Measurements from ENCODE around the gene MRPL21. TPM values are rescaled to one million over a fixed set of nuclear protein-coding genes. Genes with fewer than 3 reads are reported as not detected.
"Not testable (repeated sequence)": the region's sequence is repeated elsewhere in the genome, so short reads cannot be mapped to it uniquely, and the experiment has no call there.

Gene MRPL21
- total RNA-seq, 2 donors from 2014 or later = 56.4 to 74.0 TPM

DNA sequence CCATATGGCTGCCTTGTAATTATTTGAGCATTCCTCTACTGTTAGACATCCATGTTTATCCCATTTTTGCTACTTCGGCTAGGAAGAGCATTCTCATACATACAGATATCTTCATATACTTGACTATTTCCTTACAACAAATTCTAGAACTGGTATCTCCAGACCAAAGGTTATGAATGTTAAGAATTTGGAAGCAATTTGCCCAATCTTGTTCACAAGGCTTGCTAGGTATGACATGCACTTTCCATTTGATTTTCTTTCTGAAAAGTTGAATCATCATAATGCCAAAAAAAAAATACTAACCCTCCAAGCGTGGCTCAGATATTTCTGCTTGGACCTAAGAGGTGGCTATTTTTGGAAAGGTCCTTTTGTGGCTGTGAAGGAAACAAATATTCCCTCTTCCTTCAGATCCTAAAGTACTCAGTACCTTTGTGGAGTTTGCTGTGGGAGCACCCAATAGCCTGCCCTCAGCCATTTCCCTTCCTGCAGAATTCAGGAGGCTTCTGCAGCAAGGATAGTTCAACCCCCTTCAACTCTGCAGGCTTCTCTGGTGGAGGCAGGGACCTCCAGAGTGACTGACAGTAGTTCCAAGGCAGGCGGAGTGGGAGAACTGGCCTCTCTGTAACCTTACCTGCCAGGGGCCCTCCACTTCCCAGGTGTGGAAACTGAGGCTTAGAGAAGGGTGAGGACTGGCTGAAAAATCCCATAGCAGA, 39.9 kb downstream of the MRPL21 start:
- Mint-ChIP-seq H3K4me3 (no peak overlapping the region), H3K4me1 (ENCODE audit: low read depth) (no peaks in the 10 kb centered on the region), H3K36me3 (ENCODE audit: insufficient read depth in 2 of 2) (peaks cover 0 to 2% of the 10 kb centered on the region in 2 donors), H3K27ac (no peak overlapping the region), H3K27me3 (ENCODE audit: low read depth) (peaks cover 5% of the 10 kb centered on the region), H3K9me3 (no peaks in the 10 kb centered on the region)
- ATAC-seq (replicated peaks in 1 of 2) = no peak
- no peak for DNase-seq

DNA sequence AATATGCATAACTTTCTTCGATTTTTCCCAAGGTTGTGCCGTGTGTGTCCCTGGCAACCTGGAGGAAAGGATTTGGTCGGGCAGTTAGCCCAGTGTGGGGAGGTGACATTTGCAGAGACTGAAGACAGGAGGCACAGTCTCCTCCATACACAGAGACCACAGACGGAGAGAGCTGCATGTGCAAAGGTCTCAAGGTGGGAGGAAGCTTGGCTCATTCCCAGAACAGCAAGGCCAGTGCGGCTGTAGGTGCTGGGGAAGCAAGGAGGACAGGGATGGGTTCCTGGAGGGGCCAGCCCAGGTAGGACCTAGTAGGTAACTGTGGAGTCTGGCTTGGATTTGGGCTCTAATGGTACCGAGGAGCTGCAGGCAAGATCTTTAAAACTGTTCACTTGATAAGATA, 41.2 kb downstream of the MRPL21 start:
- DNase-seq (no peak), ATAC-seq (replicated peaks in 1 of 2) (no peak)
- Mint-ChIP-seq H3K4me1 (ENCODE audit: low read depth) (no peaks in the 10 kb centered on the region), H3K27me3 (ENCODE audit: low read depth) (no peaks in the 10 kb centered on the region), H3K36me3 (ENCODE audit: insufficient read depth in 2 of 2) (peaks cover 0 to 2% of the 10 kb centered on the region in 2 donors), H3K27ac (no peak overlapping the region), H3K9me3 (no peaks in the 10 kb centered on the region), H3K4me3 (no peak overlapping the region)

DNA sequence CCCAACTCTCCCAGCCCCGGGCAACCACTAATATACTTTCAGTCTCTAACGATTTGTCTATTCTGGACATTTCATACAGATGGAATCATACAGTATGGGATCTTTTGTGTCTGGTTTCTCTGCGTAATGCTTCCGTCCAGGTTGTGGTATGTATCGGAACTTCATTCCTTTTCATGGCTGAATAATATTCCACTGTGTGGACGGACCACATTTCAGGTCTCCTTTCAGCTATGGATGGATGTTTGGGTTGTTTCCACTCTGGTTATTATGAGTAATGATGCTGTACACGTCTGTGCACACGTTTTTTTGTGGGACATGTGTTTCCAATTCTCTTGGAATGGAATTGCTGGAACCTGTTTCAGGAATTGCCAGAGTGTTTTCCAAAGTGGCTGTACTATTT, 44.5 kb downstream of the MRPL21 start:
- Mint-ChIP-seq H3K4me3 (no peak overlapping the region), H3K36me3 (ENCODE audit: insufficient read depth in 2 of 2) (peaks cover 0 to 2% of the 10 kb centered on the region in 2 donors), H3K4me1 (ENCODE audit: low read depth) (no peaks in the 10 kb centered on the region), H3K9me3 (no peaks in the 10 kb centered on the region), H3K27ac (no peak overlapping the region), H3K27me3 (ENCODE audit: low read depth) (peaks cover 4% of the 10 kb centered on the region)
- ATAC-seq (replicated peaks in 1 of 2) (no peak), DNase-seq (no peak)

DNA sequence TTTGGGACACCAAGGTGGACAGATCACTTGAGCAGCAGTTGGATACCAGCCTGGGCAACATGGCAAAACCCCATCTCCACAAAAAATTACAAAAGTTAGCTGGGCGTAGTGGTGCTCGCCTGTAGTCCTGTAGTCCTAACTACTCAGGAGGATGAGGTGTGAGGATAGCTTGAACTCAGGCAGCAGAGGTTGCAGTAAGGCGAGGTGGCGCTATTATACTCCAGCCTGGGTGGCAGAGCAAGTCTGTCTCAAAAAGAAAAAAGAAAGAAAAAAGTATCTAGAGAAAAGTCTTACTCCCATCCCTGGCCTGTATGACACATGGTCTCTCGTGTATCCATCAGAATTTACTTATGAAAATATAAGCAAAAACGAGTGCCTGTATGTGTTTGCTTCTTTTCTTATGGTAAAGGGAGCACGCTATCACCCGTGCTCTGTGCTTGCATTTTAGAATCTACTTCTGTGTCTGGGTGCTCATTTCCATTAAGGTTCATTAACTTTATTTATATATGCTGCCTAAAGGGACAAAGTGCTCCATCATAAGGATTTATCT, 46.5 kb downstream of the MRPL21 start:
- Mint-ChIP-seq H3K4me1 (ENCODE audit: low read depth) (no peaks in the 10 kb centered on the region), H3K9me3 (no peaks in the 10 kb centered on the region), H3K36me3 (ENCODE audit: insufficient read depth in 2 of 2) (no peaks in the 10 kb centered on the region), H3K27me3 (ENCODE audit: low read depth) (peaks cover 21% of the 10 kb centered on the region), H3K27ac (no peak overlapping the region), H3K4me3 (no peak overlapping the region)
- DNase-seq (no peak), ATAC-seq (replicated peaks in 1 of 2) (no peak)

DNA sequence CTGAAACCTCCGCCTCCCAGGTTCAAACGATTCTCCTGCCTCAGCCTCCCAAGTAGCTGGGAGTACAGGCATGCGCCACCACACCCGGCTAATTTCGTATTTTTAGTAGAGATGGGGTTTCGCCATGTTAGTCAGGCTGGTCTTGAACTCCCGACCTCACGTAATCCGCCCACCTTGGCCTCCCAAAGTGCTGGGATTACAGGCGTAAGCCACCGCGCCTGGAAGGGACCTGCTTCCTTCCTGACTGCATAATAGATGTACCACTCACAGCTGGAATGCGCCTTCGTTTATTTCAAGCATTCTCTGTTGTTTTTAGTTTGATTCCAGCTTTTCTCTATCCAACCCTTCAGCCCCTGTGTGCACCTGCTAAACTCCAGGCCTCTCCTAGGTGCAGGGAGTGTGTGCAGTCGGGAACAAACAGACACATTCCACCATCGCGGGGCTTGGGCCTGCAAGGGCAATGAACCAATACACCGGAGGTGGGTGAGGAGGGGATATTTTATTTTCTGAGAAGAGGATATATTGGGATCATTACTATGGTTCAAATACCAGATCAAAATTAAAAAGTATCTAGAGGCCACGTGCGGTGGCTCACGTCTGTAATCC, 47.1 kb downstream of the MRPL21 start:
- H3K36me3 Mint-ChIP-seq (ENCODE audit: insufficient read depth in 2 of 2); H3K4me1 Mint-ChIP-seq (ENCODE audit: low read depth); H3K9me3 Mint-ChIP-seq; ATAC-seq (replicated peaks in 1 of 2); DNase-seq; H3K4me3 Mint-ChIP-seq; H3K27ac Mint-ChIP-seq: not testable (repeated sequence)
- H3K27me3 Mint-ChIP-seq (ENCODE audit: low read depth) = peaks cover 21% of the 10 kb centered on the region

DNA sequence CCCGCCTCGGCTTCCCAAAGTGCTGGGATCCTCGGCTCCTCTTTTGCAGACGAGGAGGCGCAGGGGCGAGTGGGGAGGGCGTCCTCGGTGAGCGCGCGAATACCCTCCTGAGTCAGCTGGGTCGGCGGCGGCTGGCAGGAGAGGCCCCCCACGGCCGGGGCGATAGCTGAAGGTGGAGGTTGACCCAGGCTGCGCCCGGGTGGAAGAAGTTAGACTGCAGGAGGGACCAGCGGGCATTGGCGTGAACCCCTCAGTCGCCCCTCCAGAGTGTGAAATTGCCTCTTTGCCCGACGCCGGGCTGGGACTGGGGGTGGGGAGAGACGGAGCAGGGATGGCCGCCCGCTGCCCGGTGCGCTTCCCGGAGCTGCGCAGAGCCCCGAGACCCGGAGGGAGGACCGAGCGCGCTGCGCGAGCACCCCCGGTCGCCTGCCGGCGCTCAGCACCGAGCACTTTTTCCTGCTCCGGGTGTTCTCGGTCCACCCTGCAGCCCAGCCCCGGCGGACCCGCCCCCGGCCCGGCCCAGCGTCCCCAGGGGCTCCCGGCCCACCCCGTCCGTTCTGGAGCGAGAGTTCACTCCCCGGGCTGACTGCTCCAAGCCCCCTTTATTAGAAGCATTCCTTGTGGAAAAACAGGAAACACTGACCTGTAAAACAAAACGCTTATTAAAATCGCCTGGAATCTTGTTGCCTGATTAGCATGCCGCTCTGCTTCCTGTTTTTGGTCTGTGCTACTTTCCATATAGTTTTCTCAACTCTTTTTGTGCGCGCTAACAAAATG, 48.2 kb downstream of the MRPL21 start:
- Mint-ChIP-seq H3K36me3 (ENCODE audit: insufficient read depth in 2 of 2) (no peaks in the 10 kb centered on the region), H3K4me1 (ENCODE audit: low read depth) (no peaks in the 10 kb centered on the region), H3K4me3 (peak overlapping the region; percentile 70 to 74), H3K27me3 (ENCODE audit: low read depth) (peaks cover 21% of the 10 kb centered on the region), H3K27ac (no peak overlapping the region), H3K9me3 (no peaks in the 10 kb centered on the region)
- DNase-seq = peak in 1 of 2 donors; percentile 33
- peak; percentile 53 to 82 for ATAC-seq (replicated peaks in 1 of 2)

DNA sequence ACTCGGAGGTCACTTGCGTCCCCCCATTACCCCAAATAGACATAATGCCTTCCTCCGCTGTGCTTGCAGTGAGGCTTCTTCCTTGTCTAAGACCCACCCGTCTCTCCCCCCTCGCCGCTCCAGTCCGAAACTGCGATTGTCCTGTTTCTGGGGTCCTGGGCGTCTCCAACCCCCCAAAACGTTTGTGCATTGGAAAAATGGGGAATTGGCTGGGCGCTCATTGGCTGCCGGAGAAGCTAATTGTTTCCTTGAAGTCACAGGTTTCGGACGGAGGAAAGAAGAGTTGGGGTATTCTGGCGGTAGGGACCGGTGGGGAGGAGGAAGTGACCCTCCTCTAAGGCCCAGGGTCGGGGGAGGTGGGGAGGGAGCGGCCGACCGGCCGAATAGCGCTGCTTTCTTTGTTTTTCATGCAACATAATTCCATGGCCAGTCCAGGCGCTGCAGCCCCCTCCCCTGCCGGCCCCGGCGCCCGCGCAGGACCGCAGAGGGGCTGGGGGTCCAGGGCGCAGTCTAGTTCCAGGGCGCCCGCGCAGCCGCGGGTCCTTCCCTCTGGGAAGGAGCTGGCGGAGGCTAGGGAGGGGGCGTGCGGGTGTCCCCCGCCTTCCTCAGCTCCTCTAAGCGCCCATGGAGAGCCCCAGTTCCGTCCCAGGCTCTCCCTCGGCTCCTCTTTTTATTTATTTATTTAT, 49.2 kb downstream of the MRPL21 start:
- no peak for ATAC-seq (replicated peaks in 1 of 2)
- no peak overlapping the region for H3K27ac Mint-ChIP-seq
- no peak for DNase-seq
- no peaks in the 10 kb centered on the region for H3K36me3 Mint-ChIP-seq (ENCODE audit: insufficient read depth in 2 of 2)
- H3K9me3 Mint-ChIP-seq = no peaks in the 10 kb centered on the region
- no peaks in the 10 kb centered on the region for H3K4me1 Mint-ChIP-seq (ENCODE audit: low read depth)
- H3K4me3 Mint-ChIP-seq = peak overlapping the region in 1 of 2 donors; percentile 74
- H3K27me3 Mint-ChIP-seq (ENCODE audit: low read depth) = peaks cover 21% of the 10 kb centered on the region

DNA sequence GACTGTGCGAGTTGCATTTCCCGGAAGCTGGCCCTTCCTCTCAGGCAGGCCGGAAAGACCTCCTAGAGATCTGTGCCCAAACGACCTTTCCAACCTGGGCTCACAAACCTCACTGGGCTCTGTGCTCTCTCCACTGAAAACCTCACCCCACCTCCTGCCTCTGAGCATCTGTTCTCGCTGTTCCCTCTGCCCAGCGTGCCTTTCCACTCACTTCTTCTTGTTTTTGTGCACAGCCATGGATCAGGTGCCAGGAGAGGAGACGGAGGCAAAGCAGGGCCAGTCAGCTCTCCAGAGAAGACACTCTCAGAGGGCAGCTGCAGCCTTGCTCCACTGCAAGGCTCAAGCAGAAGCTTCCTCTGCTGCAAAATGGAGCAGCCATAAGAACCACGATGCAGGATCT, 51.0 kb downstream of the MRPL21 start:
- DNase-seq = no peak
- no peaks in the 10 kb centered on the region for H3K36me3 Mint-ChIP-seq (ENCODE audit: insufficient read depth in 2 of 2)
- no peaks in the 10 kb centered on the region for H3K9me3 Mint-ChIP-seq
- no peak overlapping the region for H3K4me3 Mint-ChIP-seq
- H3K27ac Mint-ChIP-seq = no peak overlapping the region
- no peak for ATAC-seq (replicated peaks in 1 of 2)
- H3K4me1 Mint-ChIP-seq (ENCODE audit: low read depth) = no peaks in the 10 kb centered on the region
- H3K27me3 Mint-ChIP-seq (ENCODE audit: low read depth) = peaks cover 21% of the 10 kb centered on the region

DNA sequence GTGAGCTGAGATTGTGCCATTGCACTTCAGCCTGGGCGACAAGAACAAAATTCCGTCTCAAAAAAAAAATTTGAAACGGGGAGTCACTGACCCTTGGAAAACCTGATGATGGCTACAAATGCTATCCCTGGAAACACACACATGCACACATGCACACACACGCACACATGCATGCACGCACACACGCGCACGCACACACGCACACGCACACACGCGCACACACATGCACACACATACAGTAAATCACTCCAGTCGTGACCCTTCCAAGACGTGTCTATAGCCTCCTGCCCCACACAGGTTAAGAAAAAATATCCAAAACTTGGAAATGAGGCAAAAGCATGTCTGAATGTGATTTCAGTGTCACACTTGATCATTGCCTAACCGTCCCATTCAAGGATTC, 55.2 kb downstream of the MRPL21 start:
- H3K4me3 Mint-ChIP-seq = no peak overlapping the region
- no peak for DNase-seq
- peaks cover 11% of the 10 kb centered on the region for H3K4me1 Mint-ChIP-seq (ENCODE audit: low read depth)
- no peaks in the 10 kb centered on the region for H3K36me3 Mint-ChIP-seq (ENCODE audit: insufficient read depth in 2 of 2)
- peaks cover 19% of the 10 kb centered on the region for H3K27me3 Mint-ChIP-seq (ENCODE audit: low read depth)
- H3K27ac Mint-ChIP-seq = no peak overlapping the region
- ATAC-seq (replicated peaks in 1 of 2) = no peak
- no peaks in the 10 kb centered on the region for H3K9me3 Mint-ChIP-seq

DNA sequence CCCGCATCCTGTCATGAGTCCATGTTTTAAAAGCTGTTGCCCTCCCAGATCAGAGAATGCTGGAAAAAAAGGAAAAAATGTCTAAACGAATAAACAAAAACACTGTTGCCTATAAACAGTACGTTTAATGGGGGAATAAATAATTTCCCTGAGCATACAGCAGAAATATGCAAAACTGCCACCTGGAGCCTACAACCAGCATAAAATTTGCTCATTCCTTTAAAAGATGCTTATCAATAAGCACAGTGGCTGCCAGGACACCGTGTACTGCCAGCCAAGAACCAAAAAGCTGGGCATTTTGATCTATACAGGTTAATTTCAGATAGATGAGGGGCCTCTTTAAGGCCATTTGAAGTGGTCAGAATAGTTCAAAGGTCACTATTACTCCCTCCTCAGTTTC, 56.2 kb downstream of the MRPL21 start:
- ATAC-seq (replicated peaks in 1 of 2) (no peak), DNase-seq (no peak)
- Mint-ChIP-seq H3K9me3 (no peaks in the 10 kb centered on the region), H3K4me3 (no peak overlapping the region), H3K4me1 (ENCODE audit: low read depth) (peaks cover 20% of the 10 kb centered on the region), H3K27me3 (ENCODE audit: low read depth) (peaks cover 8% of the 10 kb centered on the region), H3K27ac (no peak overlapping the region), H3K36me3 (ENCODE audit: insufficient read depth in 2 of 2) (peaks cover 0 to 2% of the 10 kb centered on the region in 2 donors)

DNA sequence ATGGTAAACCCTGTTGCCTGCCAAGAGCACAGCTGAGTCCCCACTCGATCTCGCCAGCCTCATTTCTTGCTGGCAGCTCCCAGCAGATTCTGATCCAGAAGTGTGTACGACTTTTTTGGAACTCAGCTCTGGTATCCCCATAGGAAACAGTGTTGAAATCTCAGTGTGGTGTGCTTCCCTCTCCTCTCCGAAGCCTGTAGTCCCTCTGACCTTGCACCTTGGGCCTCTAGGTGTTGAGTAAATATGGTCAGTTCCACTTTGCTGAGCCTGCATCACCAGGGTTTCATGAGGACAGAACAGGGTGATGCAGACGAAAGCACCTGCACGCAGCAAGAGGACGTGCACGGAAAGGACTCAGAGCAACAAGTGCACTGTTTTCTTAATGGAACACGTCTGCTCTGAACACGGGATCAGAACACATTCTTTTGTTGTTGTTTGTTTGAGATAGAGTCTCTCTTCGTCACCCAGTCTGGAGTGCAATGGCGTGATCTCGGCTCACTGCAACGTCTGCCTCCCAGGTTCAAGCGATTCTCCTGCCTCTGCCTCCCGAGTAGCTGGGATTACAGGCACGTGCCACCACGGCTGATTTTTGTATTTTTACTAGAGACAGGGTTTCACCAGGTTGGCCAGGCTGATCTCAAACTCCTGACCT, 58.2 kb downstream of the MRPL21 start:
- ATAC-seq (replicated peaks in 1 of 2) = no peak
- H3K4me1 Mint-ChIP-seq (ENCODE audit: low read depth) = peaks cover 24% of the 10 kb centered on the region
- H3K36me3 Mint-ChIP-seq (ENCODE audit: insufficient read depth in 2 of 2) = peaks cover 0 to 2% of the 10 kb centered on the region in 2 donors

DNA sequence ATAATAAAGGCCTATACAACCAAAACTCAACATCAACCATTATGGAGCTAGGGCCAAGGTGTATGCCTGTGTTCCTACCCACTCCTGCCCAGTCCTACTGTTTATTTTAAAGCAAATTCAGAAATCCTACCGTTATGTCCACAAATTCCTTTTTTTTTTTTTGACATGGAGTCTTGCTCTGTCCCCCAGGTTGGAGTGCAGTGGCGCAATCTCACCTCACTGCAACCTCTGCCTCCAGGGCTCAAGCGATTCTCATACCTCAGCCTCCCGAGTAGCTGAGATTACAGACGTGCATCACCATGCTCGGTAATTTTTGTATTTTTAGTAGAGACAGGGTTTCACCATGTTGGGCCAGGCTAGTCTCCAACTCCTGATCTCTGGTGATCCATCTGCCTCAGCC, 58.8 kb downstream of the MRPL21 start:
- H3K4me1 Mint-ChIP-seq (ENCODE audit: low read depth) = peaks cover 31% of the 10 kb centered on the region
- peaks cover 0 to 2% of the 10 kb centered on the region in 2 donors for H3K36me3 Mint-ChIP-seq (ENCODE audit: insufficient read depth in 2 of 2)
- no peak for DNase-seq
- peaks cover 8% of the 10 kb centered on the region for H3K27me3 Mint-ChIP-seq (ENCODE audit: low read depth)
- peak overlapping the region; percentile 88 to 94 for H3K4me3 Mint-ChIP-seq
- H3K9me3 Mint-ChIP-seq = no peaks in the 10 kb centered on the region
- H3K27ac Mint-ChIP-seq = no peak overlapping the region
- ATAC-seq (replicated peaks in 1 of 2) = no peak

More for the DNA sequence above, 58.2 kb downstream of the MRPL21 start:
- no peaks in the 10 kb centered on the region for H3K9me3 Mint-ChIP-seq
- H3K4me3 Mint-ChIP-seq = no peak overlapping the region
- no peak overlapping the region for H3K27ac Mint-ChIP-seq
- H3K27me3 Mint-ChIP-seq (ENCODE audit: low read depth) = peaks cover 8% of the 10 kb centered on the region
- no peak for DNase-seq
